HCT116 (cell line): ENCODE results near the gene THOP1. TPM values are rescaled to one million over a fixed set of nuclear protein-coding genes. Genes with fewer than 3 reads are reported as not detected.

ENCODE experiments used
- ATAC-seq: fragments of 200-7000 bp; cut with Tn5 transposase; 2 replicates; pipeline ENCODE4 v1.9.1; 2020; ENCODE audit warnings: mild to moderate bottlenecking, moderate library complexity
- BruUV-seq: library from RNA; stranded (reverse); fragments of 400-500 nt; replicated peaks from 2 replicates; lab custom pipeline; 2021; lab: Mats Ljungman, UMichigan
- CTCF ChIA-PET: fragments of 300-600 bp; sonication (Branson Sonifier 250); formaldehyde crosslinking; loops from one replicate; lab custom pipeline; 2021; ENCODE audit warnings: antibody characterized with exemption; lab: Charles Lee
- POLR2A ChIA-PET: fragments of 300-600, 350-600 bp; sonication (Branson Sonifier 250); formaldehyde crosslinking; loops from one replicate; lab custom pipeline; 2021; ENCODE audit warnings: antibody characterized with exemption; lab: Charles Lee
- RAD21 ChIA-PET, 2 experiments: fragments of 300-600 bp; sonication (Branson Sonifier 250); formaldehyde crosslinking; loops; one replicate each; lab custom pipeline; 2023; ENCODE audit warnings: low total read pairs in 2 of 2; ENCODE audit not compliant: uncharacterized antibody in 2 of 2, unreplicated experiment in 2 of 2, low non-redundant PET in 1 of 2; lab: Charles Lee
- DNase-seq: peaks from one replicate; pipeline ENCODE4 v3.0.0-alpha.2; 2010; ENCODE audit warnings: low read depth, low spot score
- H2AFZ ChIP-seq: fragments of 200-600 bp; shearing (Covaris generic), sonication (generic); 2 replicates; pipeline ENCODE4 v1.6.1; 2017; ENCODE audit warnings: low read depth, mixed run types, mixed read lengths, antibody characterized with exemption, low read length; ENCODE audit not compliant: poor library complexity, severe bottlenecking
- H3K27ac ChIP-seq: 2 replicates; pipeline ENCODE4 v1.5.1; 2012; ENCODE audit warnings: low read depth, low read length
- H3K27me3 ChIP-seq: fragments of 200-600 bp; sonication (generic); 2 replicates; pipeline ENCODE4 v1.6.1; 2016; ENCODE audit warnings: mixed run types, low read length, mixed read lengths; ENCODE audit not compliant: insufficient read depth
- H3K36me3 ChIP-seq, 2 experiments: fragments of 200-500 bp in 1 of 2; fragments of 200-600 bp in 1 of 2; sonication (Bioruptor generic) in 1 of 2; sonication (generic) in 1 of 2; 2 replicates each; pipeline versions ENCODE4 v1.5.1 to v1.6.1; 2014 to 2016; ENCODE audit warnings: low read length in 2 of 2, inconsistent platforms in 1 of 2, mixed read lengths in 1 of 2, mixed run types in 1 of 2; ENCODE audit not compliant: insufficient read depth in 2 of 2, control insufficient read depth in 1 of 2
- H3K4me1 ChIP-seq, 2 experiments: fragments of 200-600 bp in 1 of 2; sonication (generic) in 1 of 2; 2 replicates each; pipeline versions ENCODE4 v1.5.1 to v1.6.1; 2012 to 2017; ENCODE audit warnings: low read length in 2 of 2, inconsistent platforms in 1 of 2, mild to moderate bottlenecking in 1 of 2, mixed read lengths in 1 of 2, mixed run types in 1 of 2, moderate library complexity in 1 of 2; ENCODE audit not compliant: insufficient read depth in 2 of 2, control insufficient read depth in 1 of 2
- H3K4me2 ChIP-seq: fragments of 200-600 bp; sonication (generic); 2 replicates; pipeline ENCODE4 v1.6.1; 2017; ENCODE audit warnings: mixed run types, low read length, mixed read lengths
- H3K4me3 ChIP-seq, 2 experiments: fragments of 200-600 bp in 1 of 2; sonication (generic) in 1 of 2; replicated peaks in 1 of 2; 2 replicates each; pipeline ENCODE4 v1.5.1; 2011 to 2016; ENCODE audit warnings: low read length in 2 of 2, control low read depth in 1 of 2, low read depth in 1 of 2, mild to moderate bottlenecking in 1 of 2, mixed read lengths in 1 of 2, mixed run types in 1 of 2
- H3K79me2 ChIP-seq: fragments of 200-600 bp; sonication (generic); 2 replicates; pipeline ENCODE4 v1.6.1; 2017; ENCODE audit warnings: mild to moderate bottlenecking, mixed run types, low read length, moderate library complexity, mixed read lengths; ENCODE audit not compliant: insufficient read depth
- H3K9ac ChIP-seq: fragments of 200-600 bp; sonication (generic); 2 replicates; pipeline ENCODE4 v1.6.1; 2016; ENCODE audit warnings: low read length, mixed read lengths
- H3K9me2 ChIP-seq: fragments of 200-600 bp; sonication (generic), shearing (Covaris generic); 2 replicates; pipeline ENCODE4 v1.6.1; 2017; ENCODE audit warnings: mixed run types, mild to moderate bottlenecking, moderate library complexity; ENCODE audit not compliant: insufficient read depth
- H3K9me3 ChIP-seq, 2 experiments: fragments of 200-500 bp in 1 of 2; fragments of 200-600 bp in 1 of 2; sonication (Bioruptor generic) in 1 of 2; sonication (generic) in 1 of 2; 2 replicates each; pipeline ENCODE4 v1.6.1; 2014 to 2017; ENCODE audit warnings: low read length in 2 of 2, mixed read lengths in 2 of 2, inconsistent platforms in 1 of 2, low read depth in 1 of 2, mild to moderate bottlenecking in 1 of 2, mixed run types in 1 of 2, moderate library complexity in 1 of 2; ENCODE audit not compliant: control insufficient read depth in 1 of 2, insufficient read depth in 1 of 2
- H4K20me1 ChIP-seq: fragments of 200-600 bp; sonication (generic), shearing (Covaris generic); 2 replicates; pipeline ENCODE4 v1.6.1; 2017; ENCODE audit warnings: mixed run types, mild to moderate bottlenecking, moderate library complexity; ENCODE audit not compliant: insufficient read depth
- ATF3 ChIP-seq: IDR thresholded peaks from 2 replicates; pipeline ENCODE4 v1.6.1; 2012
- CBX3 ChIP-seq: IDR thresholded peaks from 2 replicates; pipeline ENCODE4 v1.6.1; 2012; ENCODE audit warnings: low read depth
- EZH2 ChIP-seq: fragments of 200-600 bp; sonication (generic); IDR thresholded peaks from 2 replicates; pipeline ENCODE4 v1.6.1; 2017; ENCODE audit warnings: antibody characterized with exemption, mixed run types
- FOSL1 ChIP-seq: IDR thresholded peaks from 2 replicates; pipeline ENCODE4 v1.6.1; 2012; ENCODE audit warnings: low read depth
- JUND ChIP-seq: IDR thresholded peaks from 2 replicates; pipeline ENCODE4 v1.6.1; 2012
- POLR2A ChIP-seq: IDR thresholded peaks from 2 replicates; pipeline ENCODE4 v1.7.0; 2011; ENCODE audit warnings: borderline replicate concordance; ENCODE audit not compliant: insufficient read depth, insufficient read length; ENCODE audit errors: extremely low read depth
- ZBTB33 ChIP-seq: IDR thresholded peaks from 2 replicates; pipeline ENCODE4 v1.6.1; 2011; ENCODE audit warnings: mild to moderate bottlenecking, low read length, moderate library complexity; ENCODE audit not compliant: insufficient replicate concordance; ENCODE audit errors: extremely low read depth
- ZNF274 ChIP-seq: fragments of 200-500 bp; sonication (Bioruptor generic); IDR thresholded peaks from 2 replicates; pipeline ENCODE4 v1.6.1; 2014; ENCODE audit warnings: mild to moderate bottlenecking, low read depth, low read length, inconsistent platforms
- intact Hi-C: fragments of 100-400 bp; cut with micrococcal nuclease; formaldehyde crosslinking; loops from 2 replicates; pipeline ENCODE4 v1.10.0; 2022
- total RNA-seq: library from RNA; stranded (reverse); gene quantifications from one replicate; pipeline ENCODE4 v1.2.1, GENCODE V29; 2021; ENCODE audit not compliant: unreplicated experiment
- TF ChIP-seq, protein P1 (sequence below): IDR thresholded peaks from 2 replicates; pipeline ENCODE4 v1.6.1; 2012; ENCODE audit warnings: low read depth

The THOP1 gene
- total RNA-seq, 1 experiment from 2014 or later: 201 TPM

DNA sequence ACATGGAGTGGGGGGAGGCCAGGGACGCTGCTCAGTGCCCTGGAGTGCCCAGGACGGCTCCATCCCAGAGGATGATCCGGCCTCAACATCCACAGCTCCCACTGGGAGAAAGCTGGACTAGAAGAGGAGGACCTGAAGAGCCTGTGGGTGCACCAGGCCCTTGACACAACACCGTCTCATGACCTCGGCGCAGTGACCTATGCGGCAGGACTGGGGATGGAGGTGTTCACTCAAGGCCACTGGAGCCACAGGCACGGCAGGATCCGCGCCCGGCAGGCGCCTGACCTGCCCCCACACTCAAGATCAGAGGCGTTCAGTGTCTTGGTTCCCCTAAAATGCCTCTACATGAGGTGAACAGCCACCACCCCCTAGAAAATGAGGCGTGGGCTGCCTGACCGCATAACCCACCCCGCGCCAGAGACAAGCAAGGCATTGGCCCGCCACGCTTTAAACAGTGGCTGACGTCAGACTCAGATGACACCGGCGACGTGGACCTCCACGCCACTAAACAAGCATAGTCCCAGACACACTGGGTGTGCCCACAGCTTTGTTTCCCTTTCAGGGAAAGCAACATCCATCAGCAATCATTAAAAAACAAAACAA is 10.2 kb upstream of the THOP1 start:
- intact Hi-C loops: no loop called here
- ChIA-PET CTCF (no interaction called here), POLR2A (no interaction called here), RAD21 (no interaction called here)
- TF ChIP-seq POLR2A (no peak), ZBTB33 (no peak), ATF3 (no peak), EZH2 (no peak), JUND (no peak), ZNF274 (no peak), FOSL1 (no peak), CBX3 (no peak)
- TF ChIP-seq, protein P1, sequence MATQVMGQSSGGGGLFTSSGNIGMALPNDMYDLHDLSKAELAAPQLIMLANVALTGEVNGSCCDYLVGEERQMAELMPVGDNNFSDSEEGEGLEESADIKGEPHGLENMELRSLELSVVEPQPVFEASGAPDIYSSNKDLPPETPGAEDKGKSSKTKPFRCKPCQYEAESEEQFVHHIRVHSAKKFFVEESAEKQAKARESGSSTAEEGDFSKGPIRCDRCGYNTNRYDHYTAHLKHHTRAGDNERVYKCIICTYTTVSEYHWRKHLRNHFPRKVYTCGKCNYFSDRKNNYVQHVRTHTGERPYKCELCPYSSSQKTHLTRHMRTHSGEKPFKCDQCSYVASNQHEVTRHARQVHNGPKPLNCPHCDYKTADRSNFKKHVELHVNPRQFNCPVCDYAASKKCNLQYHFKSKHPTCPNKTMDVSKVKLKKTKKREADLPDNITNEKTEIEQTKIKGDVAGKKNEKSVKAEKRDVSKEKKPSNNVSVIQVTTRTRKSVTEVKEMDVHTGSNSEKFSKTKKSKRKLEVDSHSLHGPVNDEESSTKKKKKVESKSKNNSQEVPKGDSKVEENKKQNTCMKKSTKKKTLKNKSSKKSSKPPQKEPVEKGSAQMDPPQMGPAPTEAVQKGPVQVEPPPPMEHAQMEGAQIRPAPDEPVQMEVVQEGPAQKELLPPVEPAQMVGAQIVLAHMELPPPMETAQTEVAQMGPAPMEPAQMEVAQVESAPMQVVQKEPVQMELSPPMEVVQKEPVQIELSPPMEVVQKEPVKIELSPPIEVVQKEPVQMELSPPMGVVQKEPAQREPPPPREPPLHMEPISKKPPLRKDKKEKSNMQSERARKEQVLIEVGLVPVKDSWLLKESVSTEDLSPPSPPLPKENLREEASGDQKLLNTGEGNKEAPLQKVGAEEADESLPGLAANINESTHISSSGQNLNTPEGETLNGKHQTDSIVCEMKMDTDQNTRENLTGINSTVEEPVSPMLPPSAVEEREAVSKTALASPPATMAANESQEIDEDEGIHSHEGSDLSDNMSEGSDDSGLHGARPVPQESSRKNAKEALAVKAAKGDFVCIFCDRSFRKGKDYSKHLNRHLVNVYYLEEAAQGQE: no peak
- Histone ChIP-seq H3K4me1 (no peaks in the 10 kb centered on the region), H3K27me3 (no peaks in the 10 kb centered on the region), H3K9ac (no peak overlapping the region), H3K9me3 (no peaks in the 10 kb centered on the region), H3K79me2 (peaks cover 90% of the 10 kb centered on the region), H3K27ac (no peak overlapping the region), H4K20me1 (no peaks in the 10 kb centered on the region; the same call in 1 of the 2 replicates), H2AFZ (no peak overlapping the region), H3K4me2 (no peak overlapping the region), H3K9me2 (no peaks in the 10 kb centered on the region), H3K36me3 (peaks cover 5 to 28% of the 10 kb centered on the region in 2 experiments; a peak in 2 of 4 replicates), H3K4me3 (no peak overlapping the region)
- DNase-seq (no peak), ATAC-seq (no peak)
- BruUV-seq: no TSS peak
